Upper lobe of left lung (tissue), 4 donors: ENCODE data around the gene KCNJ4.

ENCODE experiments used
- POLR2A ChIP-seq, 4 donors: fragments of 450-650 bp; IDR thresholded peaks; one replicate each; pipeline ENCODE4 v1.5.1; 2016 to 2017; ENCODE audit warnings: antibody characterized with exemption in 4 of 4, mild to moderate bottlenecking in 2 of 4
- POLR2AphosphoS5 ChIP-seq, 2 donors: sonication (generic); formaldehyde crosslinking; IDR thresholded peaks; one replicate each; pipeline ENCODE4 v1.5.1; 2017; ENCODE audit warnings: antibody characterized with exemption in 2 of 2
- TF ChIP-seq, protein P1 (sequence below), 6 experiments: fragments of 450-650 bp in 4 of 6; fragments of 200-600 bp in 2 of 6; sonication (generic) in 2 of 6; IDR thresholded peaks; one replicate each; pipeline ENCODE4 v1.5.1; 2016 to 2019; ENCODE audit warnings: antibody characterized with exemption in 6 of 6

DNA sequence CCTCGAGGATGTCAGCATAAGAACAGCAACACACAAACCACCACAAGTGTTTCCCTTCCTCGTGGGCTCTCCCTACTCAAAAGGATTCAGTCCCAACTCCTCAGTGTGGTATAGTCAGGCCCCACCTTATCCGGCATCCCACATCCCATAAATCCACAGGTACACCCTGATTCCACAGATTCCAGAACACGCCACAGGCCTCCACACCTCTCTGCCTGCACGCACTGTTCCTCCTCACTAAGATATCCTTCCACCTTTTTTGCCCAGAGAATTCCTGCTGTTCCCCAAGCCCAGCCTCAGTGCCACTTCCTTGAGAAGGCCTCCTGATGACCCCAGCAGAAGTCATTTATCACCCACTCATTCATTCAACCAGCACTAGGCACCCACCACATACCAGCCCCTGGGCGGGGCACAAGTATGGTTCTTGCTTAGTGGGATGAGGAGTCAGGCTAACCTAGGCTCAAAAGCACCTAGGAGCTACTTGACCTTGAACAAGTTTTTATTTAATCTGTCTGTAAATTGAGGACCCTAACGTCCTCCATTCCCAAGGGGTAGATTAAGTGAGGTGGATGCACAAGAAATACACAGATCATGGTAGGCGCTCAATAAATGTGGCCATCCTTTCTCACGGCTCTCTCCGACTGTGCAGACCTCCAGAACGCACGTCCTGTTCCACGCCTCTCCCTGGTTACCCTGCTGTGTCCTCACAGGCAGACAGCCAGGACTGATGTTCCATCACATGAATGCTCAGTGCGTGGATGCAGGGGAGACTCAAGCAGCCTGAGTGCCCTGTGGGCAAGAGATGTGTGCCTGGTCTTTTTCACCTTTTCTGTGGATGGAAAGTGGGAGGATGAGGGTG lies 2.1 kb upstream of the KCNJ4 start:
- TF ChIP-seq, protein P1, sequence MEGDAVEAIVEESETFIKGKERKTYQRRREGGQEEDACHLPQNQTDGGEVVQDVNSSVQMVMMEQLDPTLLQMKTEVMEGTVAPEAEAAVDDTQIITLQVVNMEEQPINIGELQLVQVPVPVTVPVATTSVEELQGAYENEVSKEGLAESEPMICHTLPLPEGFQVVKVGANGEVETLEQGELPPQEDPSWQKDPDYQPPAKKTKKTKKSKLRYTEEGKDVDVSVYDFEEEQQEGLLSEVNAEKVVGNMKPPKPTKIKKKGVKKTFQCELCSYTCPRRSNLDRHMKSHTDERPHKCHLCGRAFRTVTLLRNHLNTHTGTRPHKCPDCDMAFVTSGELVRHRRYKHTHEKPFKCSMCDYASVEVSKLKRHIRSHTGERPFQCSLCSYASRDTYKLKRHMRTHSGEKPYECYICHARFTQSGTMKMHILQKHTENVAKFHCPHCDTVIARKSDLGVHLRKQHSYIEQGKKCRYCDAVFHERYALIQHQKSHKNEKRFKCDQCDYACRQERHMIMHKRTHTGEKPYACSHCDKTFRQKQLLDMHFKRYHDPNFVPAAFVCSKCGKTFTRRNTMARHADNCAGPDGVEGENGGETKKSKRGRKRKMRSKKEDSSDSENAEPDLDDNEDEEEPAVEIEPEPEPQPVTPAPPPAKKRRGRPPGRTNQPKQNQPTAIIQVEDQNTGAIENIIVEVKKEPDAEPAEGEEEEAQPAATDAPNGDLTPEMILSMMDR (IDR thresholded peaks at IDR 0.05), result no peak
- no peak for TF ChIP-seq POLR2AphosphoS5 (IDR thresholded peaks at IDR 0.05)
- no peak for TF ChIP-seq POLR2A (IDR thresholded peaks at IDR 0.05)
